LoVo (cell line): Measurements from ENCODE around the gene SULT1A3.
"Not testable (repeated sequence)": the region's sequence is repeated elsewhere in the genome, so short reads cannot be mapped to it uniquely, and the experiment has no call there.

Source experiments
- DNase-seq: peaks from one replicate; pipeline ENCODE4 v3.0.0-alpha.2; 2016; ENCODE audit warnings: low spot score

The SULT1A3 gene

DNA sequence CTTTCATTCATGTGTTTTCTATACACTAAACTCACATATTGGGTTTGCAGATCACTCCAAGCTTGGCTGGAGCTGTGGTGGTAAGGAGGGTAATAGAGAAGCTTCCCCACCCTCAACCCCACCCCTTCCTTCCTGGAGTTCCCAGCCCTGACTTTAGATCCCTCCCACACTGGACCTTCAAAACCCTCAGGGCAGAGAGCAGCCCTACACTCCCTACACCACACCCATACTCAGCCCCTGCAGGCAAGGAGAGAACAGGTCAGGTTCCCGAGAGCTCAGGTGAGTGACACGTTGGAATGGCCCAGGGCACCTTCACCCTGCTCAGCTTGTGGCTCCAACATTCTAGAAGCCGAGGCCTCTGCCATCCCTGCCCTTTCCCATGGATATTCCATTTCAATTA is at the start of gene SULT1A3:
SULT1A3 (plus strand) TSS at position 207 of the 400 bp plus-strand sequence. CDS start 1,474 bp downstream, outside the sequence.
- DNase-seq = not testable (repeated sequence)

DNA sequence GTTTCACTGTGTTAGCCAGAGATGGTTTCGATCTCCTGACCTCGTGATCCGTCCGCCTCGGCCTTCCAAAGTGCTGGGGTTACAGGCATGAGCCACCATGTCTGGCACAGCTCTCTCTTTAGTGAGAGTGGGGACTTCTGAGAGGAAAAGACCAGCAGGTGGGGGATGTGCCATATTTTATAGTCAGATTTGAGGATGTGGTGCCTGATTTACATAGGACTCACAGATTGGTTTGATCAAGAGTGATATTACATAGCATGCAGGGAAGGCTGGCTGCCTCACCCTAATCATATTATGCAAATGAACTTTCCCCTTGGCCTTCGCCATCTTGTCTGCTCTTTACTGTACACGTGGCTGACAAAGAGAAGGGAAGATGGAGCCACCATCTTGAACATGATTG is 48.0 kb upstream of the SULT1A3 start:
- DNase-seq = no peak

DNA sequence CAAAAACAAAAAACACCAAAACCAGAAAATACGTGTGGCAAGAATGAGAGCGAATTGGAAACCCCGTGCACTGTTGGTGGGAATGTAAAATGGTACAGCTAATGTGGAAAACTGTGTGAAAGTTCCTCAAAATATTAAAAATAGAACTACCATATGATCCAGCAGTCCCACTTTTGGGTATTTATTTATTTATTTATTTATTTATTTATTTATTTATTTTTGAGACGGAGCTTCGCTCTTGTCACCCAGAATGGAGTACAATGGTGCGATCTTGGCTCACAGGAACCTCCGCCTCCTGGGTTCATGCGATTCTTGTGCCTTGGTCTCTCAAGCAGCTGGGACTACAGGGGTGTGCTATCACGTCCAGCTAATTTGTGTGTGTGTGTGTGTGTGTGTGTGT is 46.5 kb upstream of the SULT1A3 start:
- DNase-seq = no peak

DNA sequence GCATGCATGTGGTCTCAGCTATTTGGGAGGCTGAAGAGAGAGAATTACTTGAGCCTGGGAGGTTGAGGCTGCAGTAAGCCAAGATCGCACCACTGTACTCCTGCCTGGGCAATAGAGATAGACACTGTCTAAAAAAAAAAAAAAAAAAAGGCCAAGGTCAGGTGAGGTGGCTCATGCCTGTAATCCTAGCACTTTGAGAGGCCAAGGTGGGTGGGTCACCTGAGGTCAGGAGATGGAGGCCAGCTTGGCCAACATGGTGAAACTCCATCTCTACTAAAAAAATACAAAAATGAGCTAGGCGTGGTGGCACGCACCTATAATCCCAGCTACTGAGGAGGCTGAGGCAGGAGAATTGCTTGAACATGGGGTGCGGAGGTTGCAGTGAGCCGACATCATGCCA is 43.9 kb upstream of the SULT1A3 start:
- DNase-seq = no peak

DNA sequence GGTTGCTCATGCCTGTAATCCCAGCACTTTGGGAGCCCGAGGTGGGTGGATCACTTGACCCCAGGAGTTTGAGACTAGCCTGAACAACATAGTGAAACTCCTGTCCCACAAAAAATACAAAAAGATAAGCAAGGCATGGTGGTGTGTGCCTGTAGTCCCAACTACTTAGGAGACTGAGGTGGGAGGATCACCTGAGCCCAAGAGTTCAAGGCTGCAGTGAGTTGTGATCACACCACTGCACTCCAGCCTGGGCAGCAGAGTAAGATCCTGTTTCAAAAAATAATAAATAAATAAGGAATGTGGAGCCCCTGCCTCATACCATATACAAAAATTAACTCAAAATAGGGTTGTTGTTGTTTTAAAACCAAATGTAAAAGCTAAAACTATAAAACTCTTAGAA is 41.8 kb upstream of the SULT1A3 start:
- no peak for DNase-seq

DNA sequence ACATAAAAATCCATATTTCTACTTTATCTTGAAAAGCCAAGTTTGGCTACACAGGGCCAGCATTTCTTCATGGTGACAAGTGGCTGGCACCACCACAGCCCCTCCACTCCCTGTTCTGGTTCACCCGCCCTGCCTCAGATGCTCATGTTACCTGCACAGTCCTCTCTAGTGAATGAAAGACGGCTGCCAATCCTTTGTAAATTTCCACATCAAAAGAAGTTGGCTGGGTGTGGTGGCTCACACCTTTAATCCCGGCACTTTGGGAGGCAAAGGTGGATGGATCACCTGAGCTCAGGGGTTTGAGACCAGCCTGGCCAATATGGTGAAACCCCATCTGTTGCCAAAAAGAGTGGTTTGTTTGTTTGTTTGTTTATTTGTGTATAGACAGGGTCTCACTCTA is 35.5 kb upstream of the SULT1A3 start:
- DNase-seq = no peak

DNA sequence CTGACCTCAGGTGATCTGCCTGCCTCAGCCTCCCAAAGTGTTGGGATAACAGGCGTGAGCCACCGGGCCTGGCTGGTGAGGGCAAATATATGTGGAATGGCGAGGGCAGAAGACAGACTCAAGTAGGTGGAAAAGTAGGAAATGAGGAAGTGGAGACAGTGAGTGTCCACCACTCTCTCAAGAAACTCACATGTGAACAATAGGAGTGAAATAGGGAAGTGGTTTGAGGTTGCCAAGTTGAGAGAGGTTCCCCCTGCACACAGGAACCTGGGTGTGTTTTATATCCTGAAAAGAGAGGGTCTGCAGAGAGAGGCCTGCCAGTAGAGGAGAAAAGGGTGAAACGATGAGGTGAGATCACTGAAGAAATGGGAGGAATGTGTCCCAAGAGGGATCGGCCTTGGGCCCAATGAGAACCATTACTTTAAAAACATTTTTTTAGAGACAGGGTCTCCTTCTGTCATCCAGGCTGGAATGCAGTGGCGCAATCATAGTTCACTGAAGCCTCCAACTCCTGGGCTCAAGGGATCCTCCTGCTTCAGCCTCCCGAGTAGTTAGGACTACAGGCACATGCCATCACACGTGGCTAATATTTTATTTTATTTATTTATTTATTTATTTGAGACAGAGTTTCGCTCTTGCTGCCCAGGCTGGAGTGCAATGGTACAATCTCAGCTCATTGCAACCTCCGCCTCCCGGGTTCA is 32.7 kb upstream of the SULT1A3 start:
- no peak for DNase-seq

DNA sequence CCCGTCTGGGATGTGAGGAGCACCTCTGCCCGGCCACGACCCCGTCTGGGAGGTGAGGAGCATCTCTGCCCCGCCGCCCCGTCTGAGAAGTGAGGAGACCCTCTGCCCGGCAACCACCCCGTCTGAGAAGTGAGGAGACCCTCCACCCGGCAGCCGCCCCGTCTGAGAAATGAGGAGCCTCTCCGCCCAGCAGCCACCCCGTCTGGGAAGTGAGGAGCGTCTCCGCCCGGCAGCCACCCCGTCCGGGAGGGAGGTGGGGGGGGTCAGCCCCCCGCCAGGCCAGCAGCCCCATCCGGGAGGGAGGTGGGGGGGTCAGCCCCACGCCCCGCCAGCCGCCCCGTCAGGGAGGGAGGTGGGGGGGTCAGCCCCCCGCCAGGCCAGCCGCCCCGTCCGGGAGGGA is 30.3 kb upstream of the SULT1A3 start:
- DNase-seq = not testable (repeated sequence)

DNA sequence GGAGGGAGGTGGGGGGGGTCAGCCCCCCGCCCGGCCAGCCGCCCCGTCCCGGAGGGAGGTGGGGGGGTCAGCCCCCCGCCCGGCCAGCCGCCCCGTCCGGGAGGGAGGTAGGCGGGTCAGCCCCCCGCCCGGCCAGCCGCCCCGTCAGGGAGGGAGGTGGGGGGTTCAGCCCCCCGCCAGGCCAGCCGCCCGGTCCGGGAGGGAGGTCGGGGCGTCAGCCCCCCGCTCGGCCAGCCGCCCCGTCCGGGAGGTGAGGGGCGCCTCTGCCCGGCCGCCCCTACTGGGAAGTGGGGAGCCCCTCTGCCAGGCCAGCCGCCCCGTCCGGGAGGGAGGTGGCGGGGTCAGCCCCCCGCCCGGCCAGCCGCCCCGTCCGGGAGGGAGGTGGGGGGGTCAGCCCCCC is 29.6 kb upstream of the SULT1A3 start:
- not testable (repeated sequence) for DNase-seq

DNA sequence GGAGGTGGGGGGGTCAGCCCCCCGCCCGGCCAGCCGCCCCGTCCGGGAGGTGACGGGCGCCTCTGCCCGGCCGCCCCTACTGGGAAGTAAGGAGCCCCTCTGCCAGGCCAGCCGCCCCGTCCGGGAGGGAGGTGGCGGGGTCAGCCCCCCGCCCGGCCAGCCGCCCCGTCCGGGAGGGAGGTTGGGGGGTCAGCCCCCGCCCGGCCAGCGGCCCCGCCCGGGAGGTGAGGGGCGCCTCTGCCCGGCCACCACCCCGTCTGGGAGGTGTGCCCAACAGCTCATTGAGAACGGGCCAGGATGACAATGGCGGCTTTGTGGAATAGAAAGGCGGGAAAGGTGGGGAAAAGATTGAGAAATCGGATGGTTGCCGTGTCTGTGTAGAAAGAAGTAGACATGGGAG is 28.9 kb upstream of the SULT1A3 start:
- not testable (repeated sequence) for DNase-seq

DNA sequence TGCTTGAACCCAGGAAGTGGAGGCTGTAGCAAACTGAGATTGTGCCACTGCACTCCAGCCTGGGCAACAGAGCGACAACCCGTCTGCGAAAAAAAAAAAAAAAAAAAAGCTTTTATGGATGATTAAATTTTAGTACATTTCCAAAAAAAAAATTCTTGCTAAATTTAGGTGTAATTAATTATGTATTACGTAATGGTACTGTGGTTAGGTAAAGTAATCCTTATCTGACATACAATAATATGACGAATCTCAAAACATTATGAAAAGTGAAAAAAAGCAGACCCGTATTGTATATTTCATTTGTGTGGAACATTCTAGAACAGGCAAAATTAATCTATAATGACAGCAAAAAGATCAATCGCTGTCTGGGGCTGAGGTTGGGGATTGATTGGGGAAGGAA is 26.0 kb upstream of the SULT1A3 start:
- no peak for DNase-seq

DNA sequence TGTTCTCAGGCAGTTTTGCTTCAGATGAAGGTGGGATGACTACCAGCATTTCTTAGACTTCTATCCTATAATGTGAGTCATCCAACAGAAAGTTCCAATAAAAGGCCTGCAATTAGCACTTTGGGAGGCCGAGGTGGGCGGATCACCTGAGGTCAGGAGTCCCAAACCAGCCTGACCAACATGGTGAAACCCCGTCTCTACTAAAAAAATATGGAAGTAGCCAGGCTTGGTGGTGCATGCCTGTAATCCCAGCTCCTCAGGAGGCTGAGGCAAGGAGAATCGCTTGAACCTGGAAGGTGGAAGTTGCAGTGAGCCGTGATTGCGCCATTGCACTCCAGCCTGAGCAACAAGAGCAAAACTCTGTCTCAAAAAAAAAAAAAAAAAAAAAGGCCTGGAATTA is 22.2 kb upstream of the SULT1A3 start:
- DNase-seq = not testable (repeated sequence)

DNA sequence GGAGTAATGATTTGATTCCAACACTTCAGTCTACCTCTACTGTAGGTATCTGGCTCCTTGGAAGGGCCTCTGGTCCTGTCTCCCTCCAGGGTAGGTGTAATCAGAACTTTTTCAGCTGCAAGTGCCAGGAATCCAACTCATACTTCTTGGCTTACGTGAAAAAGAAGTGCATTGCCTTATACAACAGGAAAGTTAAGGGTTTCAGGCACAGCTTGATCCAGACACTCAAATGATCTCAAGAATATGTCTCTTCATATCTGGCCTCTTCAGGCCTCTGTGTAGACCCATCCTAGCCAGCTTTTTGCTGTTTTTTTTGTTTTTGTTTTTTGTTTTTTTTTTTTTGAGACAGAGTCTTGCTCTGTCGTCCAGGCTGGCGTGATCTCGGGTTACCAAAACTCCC is 19.9 kb upstream of the SULT1A3 start:
- no peak for DNase-seq

DNA sequence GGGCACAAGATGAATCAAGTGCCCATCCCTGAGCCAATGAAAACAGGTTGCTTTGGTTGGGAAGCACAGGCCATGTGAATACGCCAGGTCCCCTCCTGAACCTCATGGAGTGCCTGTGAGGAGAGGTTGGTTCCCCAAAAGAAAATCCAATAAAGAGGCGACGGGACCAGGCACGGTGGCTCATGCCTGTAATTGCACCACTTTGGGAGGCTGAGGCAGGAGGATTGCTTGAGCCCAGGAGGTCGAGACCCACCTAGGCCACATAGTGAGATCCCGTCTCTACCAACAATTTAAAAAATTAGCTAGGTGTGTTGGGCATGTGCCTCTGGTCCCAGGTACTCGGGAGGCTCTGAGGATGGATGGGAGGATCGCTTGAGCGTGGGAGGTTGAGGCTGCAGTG is 19.1 kb upstream of the SULT1A3 start:
- DNase-seq = no peak

DNA sequence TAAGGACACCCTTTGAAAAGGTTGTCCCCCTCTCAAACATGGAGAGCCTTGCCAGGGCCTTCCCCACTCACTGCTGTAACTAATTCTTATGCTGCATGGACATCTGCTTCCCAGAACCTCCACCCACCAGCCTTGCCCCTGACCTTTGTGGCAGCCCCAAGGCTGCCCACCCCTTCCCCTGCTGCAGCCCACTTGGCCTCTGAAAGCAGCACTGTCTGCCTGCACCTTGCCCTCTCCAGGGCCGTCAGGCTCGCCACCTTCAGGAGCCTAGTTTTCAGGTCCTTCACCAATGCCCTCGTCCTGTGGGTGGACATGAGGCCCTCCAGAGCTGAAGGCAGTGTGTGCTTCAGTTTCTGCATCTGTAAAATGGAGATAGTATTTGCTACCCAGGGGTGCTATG is 18.3 kb upstream of the SULT1A3 start:
- DNase-seq = no peak

DNA sequence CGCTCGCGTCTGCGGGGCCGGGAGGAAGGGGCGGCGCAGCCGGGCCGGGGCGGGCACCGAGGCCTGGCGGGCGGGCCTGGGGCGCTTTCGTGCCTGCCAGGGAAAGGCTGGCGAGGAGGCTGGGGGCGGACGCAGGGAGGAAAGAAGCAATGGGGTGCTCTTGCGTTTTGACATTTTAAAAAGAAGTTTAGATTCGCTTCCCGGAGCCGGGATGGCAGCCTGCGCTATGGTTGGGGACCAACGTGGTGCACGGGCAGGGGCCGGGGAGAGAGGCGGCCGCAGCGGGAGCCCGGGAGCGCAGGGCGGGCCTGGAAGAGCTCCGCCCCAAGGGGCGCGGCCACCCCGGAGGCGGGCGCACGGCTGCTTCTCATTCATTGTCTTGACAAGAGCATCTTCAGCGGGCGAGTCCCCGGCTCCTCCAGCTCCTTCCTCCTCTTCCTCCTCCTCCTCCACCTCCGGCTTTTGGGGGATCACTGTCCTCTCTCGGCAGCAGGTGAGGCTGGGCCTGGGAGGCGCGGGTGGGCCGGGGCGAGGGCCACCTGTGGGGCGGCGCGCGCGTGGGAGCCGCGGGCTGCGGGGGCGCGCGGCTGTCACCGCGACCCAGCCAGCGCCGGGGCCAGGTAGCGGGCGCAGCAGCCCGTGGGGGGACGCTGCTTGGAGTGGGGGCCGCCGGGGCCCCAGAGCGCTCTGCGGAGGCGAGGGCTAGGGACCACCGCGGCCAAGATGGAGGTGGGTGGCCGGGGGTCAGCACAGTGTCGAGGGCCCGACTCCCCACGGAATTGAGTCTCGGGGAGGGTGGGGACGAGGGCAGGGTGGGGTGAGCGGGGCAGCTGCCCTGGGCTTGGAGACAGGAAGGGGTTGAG is 15.6 kb upstream of the SULT1A3 start, which contains the start of gene CORO1A:
CORO1A (plus strand) TSS at position 370 of the 863 bp plus-strand sequence. CDS start 1,608 bp downstream, outside the sequence.
- DNase-seq = peak; percentile 83

DNA sequence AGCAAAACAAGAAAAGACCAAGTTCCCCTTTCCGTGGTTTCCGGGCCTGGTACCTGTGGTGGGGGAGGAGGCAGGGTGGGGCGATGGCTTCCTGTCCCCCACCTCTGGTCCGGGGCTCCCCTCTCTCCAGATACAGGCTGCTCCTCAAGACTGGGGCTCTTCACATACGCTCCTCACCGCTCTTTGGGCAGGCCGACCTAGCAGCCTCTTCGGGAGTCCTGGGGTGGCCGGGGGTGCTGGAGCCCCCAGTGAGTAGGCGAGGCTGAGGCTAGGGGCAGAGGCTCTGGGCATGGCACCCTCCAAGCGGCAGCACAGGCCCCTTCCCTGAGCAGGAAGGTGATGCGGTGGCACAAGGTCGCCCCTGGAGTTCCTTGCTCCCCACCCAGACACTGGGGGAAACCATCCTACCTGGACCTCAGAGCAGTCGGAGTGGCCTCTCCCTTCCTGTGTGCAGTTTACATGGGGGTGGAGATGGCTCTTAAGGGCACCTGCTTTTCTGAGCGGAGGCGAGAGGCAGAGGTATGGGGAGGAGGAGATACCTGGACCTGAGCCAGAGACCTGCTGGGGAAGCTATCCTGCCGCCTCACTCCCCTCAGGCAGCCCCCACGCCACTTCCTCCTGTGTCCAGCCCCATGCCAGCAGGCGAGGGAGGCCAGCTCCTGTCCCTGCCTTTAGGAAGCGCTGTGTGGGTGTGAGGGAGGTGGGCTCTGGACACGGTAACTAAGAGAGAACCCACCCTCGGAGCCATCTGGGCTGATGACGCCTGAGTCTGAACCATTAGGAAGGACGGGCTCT is 14.8 kb upstream of the SULT1A3 start:
- no peak for DNase-seq

DNA sequence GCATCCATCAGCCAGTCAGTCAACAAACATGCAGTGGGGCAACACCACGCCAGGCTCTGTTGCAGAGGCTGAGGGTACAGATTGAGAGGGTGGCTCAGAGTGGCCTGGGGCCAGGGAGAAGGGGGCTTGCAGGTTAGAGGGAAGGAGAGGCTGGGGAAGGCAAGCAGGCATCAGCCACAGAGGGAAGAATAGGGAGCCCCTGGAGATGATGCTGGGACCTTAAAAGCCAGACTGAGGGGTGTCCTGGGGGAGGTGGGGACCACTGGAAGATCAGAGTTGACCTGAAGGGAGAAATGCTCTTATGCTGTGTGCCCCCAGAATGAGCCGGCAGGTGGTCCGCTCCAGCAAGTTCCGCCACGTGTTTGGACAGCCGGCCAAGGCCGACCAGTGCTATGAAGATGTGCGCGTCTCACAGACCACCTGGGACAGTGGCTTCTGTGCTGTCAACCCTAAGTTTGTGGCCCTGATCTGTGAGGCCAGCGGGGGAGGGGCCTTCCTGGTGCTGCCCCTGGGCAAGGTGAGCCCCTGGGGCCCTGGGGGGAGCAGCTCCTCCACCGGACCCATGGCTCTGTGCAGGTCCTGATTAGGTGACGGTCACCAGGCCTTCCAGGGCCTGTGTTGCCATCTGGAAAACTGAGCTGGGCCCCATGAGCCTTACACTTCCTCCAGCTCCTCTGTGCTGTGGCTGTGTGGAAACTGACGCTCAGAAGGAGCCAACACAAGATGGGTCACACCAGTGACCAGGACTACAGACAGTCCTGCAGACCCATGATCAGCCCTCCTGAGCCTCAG is 14.0 kb upstream of the SULT1A3 start:
- DNase-seq = no peak

DNA sequence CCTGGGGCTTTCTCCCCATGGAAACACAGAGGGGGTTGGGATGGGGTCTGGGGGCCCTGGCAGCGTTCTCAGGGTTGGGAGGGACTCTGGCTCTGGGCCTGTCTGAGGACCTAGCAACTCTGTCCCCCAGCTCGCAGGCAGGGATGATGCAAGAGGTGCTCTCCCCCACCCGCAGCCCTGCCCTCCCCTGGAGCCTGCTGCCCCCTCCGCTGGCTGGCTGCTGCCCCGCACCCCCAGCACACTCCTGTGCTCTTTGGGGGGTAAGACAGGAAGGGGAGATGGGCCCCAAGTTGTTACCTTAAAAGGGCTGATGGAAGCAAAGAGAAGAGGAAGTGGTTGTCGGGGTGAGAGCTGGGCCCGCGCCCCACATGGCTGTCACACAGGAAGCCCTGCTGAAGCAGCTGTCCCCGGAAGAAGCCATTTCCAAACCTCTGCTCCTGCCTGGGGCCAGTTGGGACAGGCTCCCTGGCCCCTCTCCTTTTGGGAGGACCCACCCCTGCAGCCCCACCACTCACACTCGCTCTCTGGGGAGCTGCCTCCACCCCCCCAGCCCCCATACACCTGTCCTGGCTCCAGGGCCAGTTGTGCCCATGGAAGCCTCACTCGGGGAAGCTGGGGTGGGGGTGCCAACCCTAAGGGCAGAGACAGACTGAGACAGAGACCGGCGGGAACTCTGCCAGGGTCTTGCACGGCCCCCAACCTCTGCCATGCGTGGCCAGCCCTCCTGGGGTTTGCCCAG is 13.2 kb upstream of the SULT1A3 start:
- DNase-seq = no peak

DNA sequence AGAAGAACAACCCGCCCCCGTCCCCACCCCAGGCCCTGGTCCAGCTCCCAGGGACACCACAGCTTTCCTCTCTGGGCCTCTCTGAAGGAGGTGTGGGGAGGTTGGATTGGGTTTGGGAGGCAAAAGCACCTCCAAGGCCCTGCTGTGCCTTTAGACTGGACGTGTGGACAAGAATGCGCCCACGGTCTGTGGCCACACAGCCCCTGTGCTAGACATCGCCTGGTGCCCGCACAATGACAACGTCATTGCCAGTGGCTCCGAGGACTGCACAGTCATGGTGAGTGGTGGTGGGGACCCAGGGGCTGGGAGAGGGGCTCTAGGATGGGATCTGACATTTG is 12.6 kb upstream of the SULT1A3 start:
- DNase-seq = no peak
